Measurements from ENCODE around the gene CD3E. TPM values are rescaled to one million over a fixed set of nuclear protein-coding genes. Genes with fewer than 3 reads are reported as not detected.

The CD3E gene
- total RNA-seq, 1 experiment from 2014 or later: not detected

DNA sequence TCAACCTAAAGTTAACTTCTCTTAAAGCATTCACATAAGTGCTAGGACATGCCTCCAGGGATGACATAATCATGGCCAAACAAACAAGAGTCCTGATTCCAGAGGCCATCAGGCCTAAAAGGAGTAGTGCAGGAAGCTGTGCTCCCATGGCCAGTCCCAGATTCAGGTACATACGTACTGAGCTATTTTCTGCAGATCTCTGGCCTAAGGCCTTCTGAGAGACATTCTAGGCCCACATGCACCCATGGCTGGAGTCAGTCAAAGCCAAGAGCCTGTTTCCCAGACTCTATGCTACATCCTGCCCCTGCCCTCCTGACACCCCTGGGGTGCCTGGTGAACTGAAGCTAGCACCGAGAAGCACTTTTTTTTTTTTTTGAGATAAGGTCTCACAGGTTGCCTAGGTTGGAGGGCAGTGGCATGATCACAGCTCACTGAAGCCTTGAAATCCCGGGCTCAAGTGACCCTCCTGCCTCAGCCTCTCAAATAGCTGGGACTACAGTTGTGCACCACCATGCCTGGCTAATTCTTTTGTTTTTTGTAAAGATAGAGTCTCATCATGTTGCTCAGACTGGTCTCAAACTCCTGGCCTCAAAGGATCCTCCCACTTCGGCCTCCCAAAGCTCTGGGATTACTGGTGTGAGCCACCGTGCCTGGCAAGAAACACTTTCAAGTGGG is 37.4 kb downstream of the CD3E start:
- Histone ChIP-seq H2BK120ac (ENCODE audit: low read depth, low read length, poor library complexity, severe bottlenecking) (no peak overlapping the region), H3T11ph (ENCODE audit: low read length) (no peak overlapping the region), H3K9ac (ENCODE audit: extremely low read depth, insufficient read length, low read length) (no peak overlapping the region), H3K4me1 (ENCODE audit: insufficient read depth, low read length) (no peaks in the 10 kb centered on the region), H2BK5ac (ENCODE audit: insufficient read length, low read length) (no peak overlapping the region), H3K27ac (ENCODE audit: insufficient read length, low read depth, low read length) (no peak overlapping the region), H2BK20ac (ENCODE audit: low read depth, low read length, poor library complexity, severe bottlenecking) (no peak overlapping the region), H3K18ac (ENCODE audit: insufficient read length, low read depth, low read length) (no peak overlapping the region), H3K23ac (ENCODE audit: insufficient read length, low read depth, low read length) (no peak overlapping the region), H3K79me1 (ENCODE audit: insufficient read depth, low read depth, low read length, poor library complexity, severe bottlenecking) (no peaks in the 10 kb centered on the region), H2AK5ac (ENCODE audit: insufficient read length, low read length) (no peak overlapping the region), H2BK15ac (ENCODE audit: low read depth, low read length) (no peak overlapping the region), H3K4me2 (ENCODE audit: insufficient read depth, insufficient read length, low read length) (no peak overlapping the region), H4K8ac (replicated peaks; ENCODE audit: insufficient read length, low read depth, low read length) (no peak overlapping the region), H4K20me1 (ENCODE audit: control insufficient read depth, insufficient read depth, insufficient read length) (no peaks in the 10 kb centered on the region), H3K79me2 (ENCODE audit: insufficient read depth, low read length) (no peaks in the 10 kb centered on the region), H3K14ac (ENCODE audit: insufficient read depth, low read length) (no peak overlapping the region), H4K5ac (ENCODE audit: insufficient read length, low read depth, low read length) (no peak overlapping the region), H3K56ac (ENCODE audit: insufficient read length, low read depth, low read length) (no peak overlapping the region), H2BK12ac (ENCODE audit: insufficient read length, low read depth, low read length) (no peak overlapping the region), H3K27me3 (ENCODE audit: insufficient read depth, low read length) (no peaks in the 10 kb centered on the region), H4K91ac (ENCODE audit: insufficient read length, low read depth, low read length) (no peak overlapping the region), H3K9me3 (ENCODE audit: control insufficient read depth, low read depth, low read length) (no peaks in the 10 kb centered on the region), H3K4ac (ENCODE audit: low read depth, low read length) (no peak overlapping the region), H3K23me2 (ENCODE audit: insufficient read length, low read depth, low read length, poor library complexity, severe bottlenecking) (no peaks in the 10 kb centered on the region), H2AFZ (ENCODE audit: low read length) (no peak overlapping the region)
- H3K27ac Mint-ChIP-seq: no peak overlapping the region
- no peaks in the 10 kb centered on the region for H3K9me3 Mint-ChIP-seq
- H3K36me3 Mint-ChIP-seq (ENCODE audit: insufficient read depth in 1 of 3, low read depth in 3 of 3): no peaks in the 10 kb centered on the region
- H3K4me1 Mint-ChIP-seq: peaks cover 2 to 3% of the 10 kb centered on the region in 2 experiments; a peak in 1 of 4 replicates
- peaks cover 51% of the 10 kb centered on the region for H3K27me3 Mint-ChIP-seq (ENCODE audit: low read depth)
- TF ChIP-seq, protein P1, sequence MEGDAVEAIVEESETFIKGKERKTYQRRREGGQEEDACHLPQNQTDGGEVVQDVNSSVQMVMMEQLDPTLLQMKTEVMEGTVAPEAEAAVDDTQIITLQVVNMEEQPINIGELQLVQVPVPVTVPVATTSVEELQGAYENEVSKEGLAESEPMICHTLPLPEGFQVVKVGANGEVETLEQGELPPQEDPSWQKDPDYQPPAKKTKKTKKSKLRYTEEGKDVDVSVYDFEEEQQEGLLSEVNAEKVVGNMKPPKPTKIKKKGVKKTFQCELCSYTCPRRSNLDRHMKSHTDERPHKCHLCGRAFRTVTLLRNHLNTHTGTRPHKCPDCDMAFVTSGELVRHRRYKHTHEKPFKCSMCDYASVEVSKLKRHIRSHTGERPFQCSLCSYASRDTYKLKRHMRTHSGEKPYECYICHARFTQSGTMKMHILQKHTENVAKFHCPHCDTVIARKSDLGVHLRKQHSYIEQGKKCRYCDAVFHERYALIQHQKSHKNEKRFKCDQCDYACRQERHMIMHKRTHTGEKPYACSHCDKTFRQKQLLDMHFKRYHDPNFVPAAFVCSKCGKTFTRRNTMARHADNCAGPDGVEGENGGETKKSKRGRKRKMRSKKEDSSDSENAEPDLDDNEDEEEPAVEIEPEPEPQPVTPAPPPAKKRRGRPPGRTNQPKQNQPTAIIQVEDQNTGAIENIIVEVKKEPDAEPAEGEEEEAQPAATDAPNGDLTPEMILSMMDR (conservative IDR thresholded peaks at IDR 0.05): no peak
- no peak for DNase-seq
- H3K4me3 Mint-ChIP-seq: no peak overlapping the region
- no CpG with 5 or more reads among the region's 5 CpGs for WGBS (ENCODE audit: extremely low coverage, insufficient read length, low lambda C conversion rate)

Data from H9 (cell line).